Measurements from ENCODE around the gene DDX50.

DNA sequence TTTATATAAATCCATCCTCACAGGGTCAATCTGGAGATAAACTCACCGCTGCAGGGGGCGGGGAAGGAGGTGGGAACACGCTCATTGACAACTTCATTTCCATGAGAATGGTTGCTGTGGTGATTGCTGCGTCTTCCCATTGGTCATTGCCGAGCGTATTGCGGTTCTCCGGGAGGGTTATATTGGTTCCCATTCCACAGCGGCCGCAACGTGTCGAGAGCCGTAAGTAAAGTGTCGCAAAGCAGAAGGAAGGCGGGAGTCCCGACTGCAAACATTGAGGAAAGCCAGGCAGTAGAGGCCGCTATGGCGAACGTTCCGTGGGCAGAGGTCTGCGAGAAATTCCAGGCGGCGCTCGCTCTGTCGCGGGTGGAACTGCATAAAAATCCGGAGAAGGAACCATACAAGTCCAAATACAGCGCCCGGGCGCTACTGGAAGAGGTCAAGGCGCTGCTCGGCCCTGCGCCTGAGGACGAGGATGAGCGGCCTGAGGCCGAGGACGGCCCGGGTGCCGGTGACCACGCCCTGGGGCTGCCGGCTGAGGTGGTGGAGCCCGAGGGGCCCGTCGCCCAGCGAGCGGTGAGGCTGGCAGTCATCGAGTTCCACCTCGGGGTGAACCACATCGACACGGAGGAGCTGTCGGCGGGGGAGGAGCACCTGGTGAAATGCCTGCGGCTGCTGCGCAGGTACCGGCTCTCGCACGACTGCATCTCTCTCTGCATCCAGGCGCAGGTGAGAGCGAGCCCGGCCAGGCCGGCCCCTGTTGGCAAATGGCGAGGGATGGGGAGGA is 87.6 kb downstream of the DDX50 start, which contains the start of gene KIFBP:
- TF ChIP-seq, protein P1, sequence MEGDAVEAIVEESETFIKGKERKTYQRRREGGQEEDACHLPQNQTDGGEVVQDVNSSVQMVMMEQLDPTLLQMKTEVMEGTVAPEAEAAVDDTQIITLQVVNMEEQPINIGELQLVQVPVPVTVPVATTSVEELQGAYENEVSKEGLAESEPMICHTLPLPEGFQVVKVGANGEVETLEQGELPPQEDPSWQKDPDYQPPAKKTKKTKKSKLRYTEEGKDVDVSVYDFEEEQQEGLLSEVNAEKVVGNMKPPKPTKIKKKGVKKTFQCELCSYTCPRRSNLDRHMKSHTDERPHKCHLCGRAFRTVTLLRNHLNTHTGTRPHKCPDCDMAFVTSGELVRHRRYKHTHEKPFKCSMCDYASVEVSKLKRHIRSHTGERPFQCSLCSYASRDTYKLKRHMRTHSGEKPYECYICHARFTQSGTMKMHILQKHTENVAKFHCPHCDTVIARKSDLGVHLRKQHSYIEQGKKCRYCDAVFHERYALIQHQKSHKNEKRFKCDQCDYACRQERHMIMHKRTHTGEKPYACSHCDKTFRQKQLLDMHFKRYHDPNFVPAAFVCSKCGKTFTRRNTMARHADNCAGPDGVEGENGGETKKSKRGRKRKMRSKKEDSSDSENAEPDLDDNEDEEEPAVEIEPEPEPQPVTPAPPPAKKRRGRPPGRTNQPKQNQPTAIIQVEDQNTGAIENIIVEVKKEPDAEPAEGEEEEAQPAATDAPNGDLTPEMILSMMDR (IDR thresholded peaks at IDR 0.05), result peak; percentile 25 to 74 (median 58)
- TF ChIP-seq EP300 (IDR thresholded peaks at IDR 0.05), result peak; percentile 78 to 98

Measured in tibial nerve (tissue), 4 donors.